H9 (cell line): ENCODE results near the gene HLTF. TPM values are rescaled to one million over a fixed set of nuclear protein-coding genes. Genes with fewer than 3 reads are reported as not detected.

Experiments
- DNase-seq: peaks from one replicate; pipeline ENCODE4 v3.0.0-alpha.2; 2017
- H2AFZ ChIP-seq: one replicate; pipeline ENCODE4 v1.6.1; 2013; ENCODE audit warnings: mild to moderate bottlenecking, low read length, control low read depth, moderate library complexity
- H2AK5ac ChIP-seq: 2 replicates; pipeline ENCODE4 v1.6.1; 2013; ENCODE audit warnings: low read length, control low read depth, mixed read lengths; ENCODE audit not compliant: insufficient read length
- H2BK120ac ChIP-seq: one replicate; pipeline ENCODE4 v1.6.1; 2013; ENCODE audit warnings: low read depth, mild to moderate bottlenecking, low read length, control low read depth, inconsistent platforms; ENCODE audit not compliant: poor library complexity, severe bottlenecking
- H2BK12ac ChIP-seq: 2 replicates; pipeline ENCODE4 v1.6.1; 2013; ENCODE audit warnings: low read length, control low read depth, mixed read lengths, low read depth; ENCODE audit not compliant: insufficient read length
- H2BK15ac ChIP-seq: 2 replicates; pipeline ENCODE4 v1.6.1; 2013; ENCODE audit warnings: low read depth, low read length, control low read depth
- H2BK20ac ChIP-seq: one replicate; pipeline ENCODE4 v1.6.1; 2013; ENCODE audit warnings: low read depth, mild to moderate bottlenecking, low read length, control low read depth, inconsistent platforms; ENCODE audit not compliant: poor library complexity, severe bottlenecking
- H2BK5ac ChIP-seq: 2 replicates; pipeline ENCODE4 v1.6.1; 2013; ENCODE audit warnings: low read length, control low read depth, mixed read lengths; ENCODE audit not compliant: insufficient read length
- H3K14ac ChIP-seq: 2 replicates; pipeline ENCODE4 v1.6.1; 2013; ENCODE audit warnings: low read length, control low read depth; ENCODE audit not compliant: insufficient read depth
- H3K18ac ChIP-seq: 2 replicates; pipeline ENCODE4 v1.6.1; 2013; ENCODE audit warnings: low read depth, mild to moderate bottlenecking, mixed read lengths, low read length, control low read depth; ENCODE audit not compliant: insufficient read length
- H3K23ac ChIP-seq: 2 replicates; pipeline ENCODE4 v1.6.1; 2013; ENCODE audit warnings: low read length, control low read depth, mixed read lengths, low read depth; ENCODE audit not compliant: insufficient read length
- H3K23me2 ChIP-seq: 2 replicates; pipeline ENCODE4 v1.6.1; 2013; ENCODE audit warnings: low read depth, mild to moderate bottlenecking, mixed read lengths, low read length, control low read depth; ENCODE audit not compliant: insufficient read length, poor library complexity, severe bottlenecking
- H3K27ac ChIP-seq: 2 replicates; pipeline ENCODE4 v1.5.1; 2013; ENCODE audit warnings: low read length, control low read depth, mixed read lengths, low read depth; ENCODE audit not compliant: insufficient read length
- H3K27me3 ChIP-seq: 2 replicates; pipeline ENCODE4 v1.6.1; 2013; ENCODE audit warnings: low read length, control low read depth, inconsistent platforms; ENCODE audit not compliant: insufficient read depth
- H3K4ac ChIP-seq: 2 replicates; pipeline ENCODE4 v1.6.1; 2013; ENCODE audit warnings: low read depth, mild to moderate bottlenecking, control low read depth, inconsistent platforms, low read length, moderate library complexity
- H3K4me1 ChIP-seq: 2 replicates; pipeline ENCODE4 v1.6.1; 2013; ENCODE audit warnings: low read length, control low read depth, inconsistent platforms; ENCODE audit not compliant: insufficient read depth
- H3K4me2 ChIP-seq: 2 replicates; pipeline ENCODE4 v1.6.1; 2013; ENCODE audit warnings: low read length, control low read depth, mixed read lengths; ENCODE audit not compliant: insufficient read length, insufficient read depth
- H3K56ac ChIP-seq: 2 replicates; pipeline ENCODE4 v1.6.1; 2013; ENCODE audit warnings: low read depth, mild to moderate bottlenecking, mixed read lengths, low read length, control low read depth; ENCODE audit not compliant: insufficient read length
- H3K79me1 ChIP-seq: 2 replicates; pipeline ENCODE4 v1.6.1; 2013; ENCODE audit warnings: low read depth, mild to moderate bottlenecking, moderate library complexity, low read length, control low read depth, inconsistent platforms; ENCODE audit not compliant: insufficient read depth, poor library complexity, severe bottlenecking
- H3K79me2 ChIP-seq: 2 replicates; pipeline ENCODE4 v1.6.1; 2013; ENCODE audit warnings: low read length, control low read depth, inconsistent platforms; ENCODE audit not compliant: insufficient read depth
- H3K9ac ChIP-seq: 2 replicates; pipeline ENCODE4 v1.6.1; 2013; ENCODE audit warnings: low read length, control low read depth, mixed read lengths; ENCODE audit not compliant: insufficient read length; ENCODE audit errors: extremely low read depth
- H3K9me3 ChIP-seq: one replicate; pipeline ENCODE4 v1.6.1; 2013; ENCODE audit warnings: low read depth, low read length, inconsistent platforms; ENCODE audit not compliant: control insufficient read depth
- H3T11ph ChIP-seq: one replicate; pipeline ENCODE4 v1.6.1; 2013; ENCODE audit warnings: mild to moderate bottlenecking, low read length, control low read depth, inconsistent platforms
- H4K20me1 ChIP-seq: one replicate; pipeline ENCODE4 v1.6.1; 2013; ENCODE audit not compliant: control insufficient read depth, insufficient read length, insufficient read depth
- H4K5ac ChIP-seq: 2 replicates; pipeline ENCODE4 v1.6.1; 2013; ENCODE audit warnings: low read depth, mild to moderate bottlenecking, mixed read lengths, low read length, control low read depth; ENCODE audit not compliant: insufficient read length
- H4K8ac ChIP-seq: replicated peaks from 2 replicates; pipeline ENCODE4 v1.6.1; 2013; ENCODE audit warnings: low read length, control low read depth, mixed read lengths, low read depth; ENCODE audit not compliant: insufficient read length
- H4K91ac ChIP-seq: 2 replicates; pipeline ENCODE4 v1.6.1; 2013; ENCODE audit warnings: low read depth, mild to moderate bottlenecking, moderate library complexity, mixed read lengths, low read length, control low read depth; ENCODE audit not compliant: insufficient read length
- H3K27ac Mint-ChIP-seq, 3 experiments: 2 replicates in 2 of 3; 3 replicates in 1 of 3; pipeline ENCODE4 v1.8.0; 2020 to 2021; ENCODE audit warnings: mixed read lengths in 3 of 3, mild to moderate bottlenecking in 1 of 3, moderate library complexity in 1 of 3
- H3K27me3 Mint-ChIP-seq: 2 replicates; pipeline ENCODE4 v1.8.0; 2021; ENCODE audit warnings: low read depth, mild to moderate bottlenecking, moderate library complexity, mixed read lengths
- H3K36me3 Mint-ChIP-seq, 3 experiments: 2 replicates in 2 of 3; 3 replicates in 1 of 3; pipeline ENCODE4 v1.8.0; 2020 to 2021; ENCODE audit warnings: low read depth in 3 of 3, mixed read lengths in 3 of 3; ENCODE audit not compliant: insufficient read depth in 1 of 3
- H3K4me1 Mint-ChIP-seq, 2 experiments: 2 replicates each; pipeline ENCODE4 v1.8.0; 2020; ENCODE audit warnings: mixed read lengths in 2 of 2
- H3K4me3 Mint-ChIP-seq, 2 experiments: 2 replicates in 1 of 2; 3 replicates in 1 of 2; pipeline ENCODE4 v1.8.0; 2020 to 2021; ENCODE audit warnings: mild to moderate bottlenecking in 2 of 2, mixed read lengths in 2 of 2, moderate library complexity in 1 of 2
- H3K9me3 Mint-ChIP-seq, 2 experiments: 2 replicates in 1 of 2; 3 replicates in 1 of 2; pipeline ENCODE4 v1.8.0; 2020; ENCODE audit warnings: mild to moderate bottlenecking in 2 of 2, mixed read lengths in 2 of 2, moderate library complexity in 1 of 2
- WGBS: extraction: QIAGEN DNeasy Blood & Tissue Kit; methylation state at CpG from one replicate; pipeline ENCODE4 v1.1.7; 2013; ENCODE audit warnings: missing lambda C conversion rate, low lambda C conversion rate, mixed read lengths; ENCODE audit not compliant: insufficient read length; ENCODE audit errors: extremely low coverage; 5-methylcytosine and 5-hydroxymethylcytosine counted together
- total RNA-seq: library from RNA; stranded (reverse); gene quantifications from 2 replicates; pipeline ENCODE4 v1.2.1, GENCODE V29; 2021
- TF ChIP-seq, protein P1 (sequence below): fragments of 200-600 bp; sonication (generic); conservative IDR thresholded peaks from 3 replicates; pipeline ENCODE4 v1.8.0; 2021; ENCODE audit warnings: antibody characterized with exemption, mild to moderate bottlenecking

The HLTF gene
- total RNA-seq, 1 experiment from 2014 or later, result 41.5 TPM

DNA sequence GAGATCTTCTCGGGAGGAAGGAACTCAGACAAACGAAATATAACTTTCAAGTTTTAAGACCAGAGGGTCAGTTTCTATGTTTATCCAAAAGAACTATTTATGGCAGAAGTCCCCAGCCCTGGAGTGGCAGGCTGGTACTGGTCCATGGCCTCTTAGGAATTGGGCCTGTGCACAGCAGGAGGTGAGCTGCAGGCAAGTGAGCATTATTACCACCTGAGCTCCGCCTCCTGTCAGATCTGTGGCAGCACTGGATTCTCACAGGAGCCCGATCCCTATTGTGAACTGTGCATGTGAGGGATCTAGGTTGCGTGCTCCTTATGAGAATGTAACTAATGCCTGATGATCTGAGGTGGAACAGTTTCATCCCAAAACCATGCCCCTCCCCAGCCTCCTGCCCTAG is 28.8 kb upstream of the HLTF start:
- no peak overlapping the region for H3K4me2 ChIP-seq

More for the DNA sequence above, 28.8 kb upstream of the HLTF start:
- Mint-ChIP-seq H3K27me3 (peaks cover 1% of the 10 kb centered on the region), H3K4me3 (no peak overlapping the region), H3K27ac (no peak overlapping the region), H3K36me3 (peaks cover 0 to 15% (median 3%) of the 10 kb centered on the region in 3 experiments; a peak in 2 of 7 replicates), H3K4me1 (peaks cover 12 to 16% of the 10 kb centered on the region in 2 experiments), H3K9me3 (peaks cover 12 to 15% of the 10 kb centered on the region in 2 experiments)
- no peak overlapping the region for H4K8ac ChIP-seq
- no peak overlapping the region for H2BK5ac ChIP-seq
- TF ChIP-seq, protein P1, sequence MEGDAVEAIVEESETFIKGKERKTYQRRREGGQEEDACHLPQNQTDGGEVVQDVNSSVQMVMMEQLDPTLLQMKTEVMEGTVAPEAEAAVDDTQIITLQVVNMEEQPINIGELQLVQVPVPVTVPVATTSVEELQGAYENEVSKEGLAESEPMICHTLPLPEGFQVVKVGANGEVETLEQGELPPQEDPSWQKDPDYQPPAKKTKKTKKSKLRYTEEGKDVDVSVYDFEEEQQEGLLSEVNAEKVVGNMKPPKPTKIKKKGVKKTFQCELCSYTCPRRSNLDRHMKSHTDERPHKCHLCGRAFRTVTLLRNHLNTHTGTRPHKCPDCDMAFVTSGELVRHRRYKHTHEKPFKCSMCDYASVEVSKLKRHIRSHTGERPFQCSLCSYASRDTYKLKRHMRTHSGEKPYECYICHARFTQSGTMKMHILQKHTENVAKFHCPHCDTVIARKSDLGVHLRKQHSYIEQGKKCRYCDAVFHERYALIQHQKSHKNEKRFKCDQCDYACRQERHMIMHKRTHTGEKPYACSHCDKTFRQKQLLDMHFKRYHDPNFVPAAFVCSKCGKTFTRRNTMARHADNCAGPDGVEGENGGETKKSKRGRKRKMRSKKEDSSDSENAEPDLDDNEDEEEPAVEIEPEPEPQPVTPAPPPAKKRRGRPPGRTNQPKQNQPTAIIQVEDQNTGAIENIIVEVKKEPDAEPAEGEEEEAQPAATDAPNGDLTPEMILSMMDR, result no peak
- no peak overlapping the region for H2BK15ac ChIP-seq
- H4K91ac ChIP-seq, result no peak overlapping the region
- no peak overlapping the region for H2AFZ ChIP-seq
- no peak overlapping the region for H2AK5ac ChIP-seq
- no CpG with 5 or more reads among the region's 5 CpGs for WGBS
- H3K4me1 ChIP-seq, result no peaks in the 10 kb centered on the region; the same call in 1 of the 2 replicates
- H3K23me2 ChIP-seq, result no peaks in the 10 kb centered on the region
- H2BK120ac ChIP-seq, result no peak overlapping the region
- H3K18ac ChIP-seq, result no peak overlapping the region
- no peaks in the 10 kb centered on the region for H3K27me3 ChIP-seq
- H3K79me2 ChIP-seq, result no peaks in the 10 kb centered on the region
- no peaks in the 10 kb centered on the region for H4K20me1 ChIP-seq
- H3K4ac ChIP-seq, result no peak overlapping the region
- H3K79me1 ChIP-seq, result no peaks in the 10 kb centered on the region
- H3K9me3 ChIP-seq, result no peaks in the 10 kb centered on the region
- H3K23ac ChIP-seq, result no peak overlapping the region
- no peak overlapping the region for H2BK20ac ChIP-seq
- H3K14ac ChIP-seq, result no peak overlapping the region
- no peak overlapping the region for H4K5ac ChIP-seq
- no peak overlapping the region for H3K56ac ChIP-seq
- DNase-seq, result no peak
- H3K27ac ChIP-seq, result no peak overlapping the region
- H3T11ph ChIP-seq, result no peak overlapping the region
- H3K9ac ChIP-seq, result no peak overlapping the region
- H2BK12ac ChIP-seq, result no peak overlapping the region
